Liver (tissue), 9 donors: ENCODE results near the gene DUS3L. TPM values are rescaled to one million over a fixed set of nuclear protein-coding genes. Genes with fewer than 3 reads are reported as not detected.

Source experiments
- DNase-seq: peaks from one replicate; pipeline ENCODE4 v3.0.0-alpha.2; 2017; ENCODE audit warnings: low spot score
- H3K27ac ChIP-seq, 2 donors: one replicate each; pipeline ENCODE4 v1.7.0; 2013; ENCODE audit warnings: inconsistent platforms in 2 of 2, low read length in 2 of 2, control low read depth in 1 of 2, low read depth in 1 of 2, mild to moderate bottlenecking in 1 of 2
- H3K27me3 ChIP-seq, 4 donors: one replicate each; pipeline versions ENCODE4 v1.6.1 to v1.7.0; 2013; ENCODE audit warnings: low read length in 3 of 4, inconsistent platforms in 1 of 4, mild to moderate bottlenecking in 1 of 4, moderate library complexity in 1 of 4; ENCODE audit not compliant: control insufficient read depth in 4 of 4, insufficient read depth in 4 of 4
- H3K36me3 ChIP-seq, 4 donors: one replicate each; pipeline versions ENCODE4 v1.6.1 to v1.7.0; 2013; ENCODE audit warnings: low read length in 3 of 4, mild to moderate bottlenecking in 3 of 4, low read depth in 1 of 4, moderate library complexity in 1 of 4; ENCODE audit not compliant: control insufficient read depth in 4 of 4, insufficient read depth in 3 of 4
- H3K4me1 ChIP-seq, 4 donors: one replicate each; pipeline versions ENCODE4 v1.6.1 to v1.7.0; 2013; ENCODE audit warnings: low read length in 3 of 4, mild to moderate bottlenecking in 3 of 4, moderate library complexity in 1 of 4; ENCODE audit not compliant: control insufficient read depth in 4 of 4, insufficient read depth in 4 of 4
- H3K4me3 ChIP-seq, 3 donors: one replicate each; pipeline versions ENCODE4 v1.6.1 to v1.7.0; 2013; ENCODE audit warnings: low read length in 3 of 3, control low read depth in 1 of 3, low read depth in 1 of 3, mild to moderate bottlenecking in 1 of 3
- H3K9ac ChIP-seq, 2 donors: one replicate each; pipeline ENCODE4 v1.7.0; 2013; ENCODE audit warnings: low read length in 2 of 2, mild to moderate bottlenecking in 2 of 2, moderate library complexity in 2 of 2, control low read depth in 1 of 2, low read depth in 1 of 2
- H3K9me3 ChIP-seq, 4 donors: one replicate each; pipeline versions ENCODE4 v1.6.1 to v1.7.0; 2013; ENCODE audit warnings: low read length in 3 of 4; ENCODE audit not compliant: control insufficient read depth in 4 of 4
- ATF3 ChIP-seq: IDR thresholded peaks from 2 replicates; pipeline ENCODE4 v1.6.1; 2016; ENCODE audit warnings: antibody characterized with exemption
- CTCF ChIP-seq: fragments of 150-350 bp; IDR thresholded peaks from 2 replicates; pipeline ENCODE4 v1.5.1; 2017; ENCODE audit warnings: improper control_type of control experiment, low read depth, low read length; ENCODE audit not compliant: missing input control
- EGR1 ChIP-seq, 2 donors: IDR thresholded peaks; 2 replicates each; pipeline ENCODE4 v1.6.1; 2016 to 2018; ENCODE audit warnings: antibody characterized with exemption in 2 of 2, low read depth in 2 of 2
- FOXA1 ChIP-seq: IDR thresholded peaks from 2 replicates; pipeline ENCODE4 v1.6.1; 2016; ENCODE audit warnings: antibody characterized with exemption
- FOXA2 ChIP-seq: IDR thresholded peaks from 2 replicates; pipeline ENCODE4 v1.6.1; 2016; ENCODE audit warnings: antibody characterized with exemption
- GABPA ChIP-seq, 2 donors: IDR thresholded peaks in 1 of 2; conservative IDR thresholded peaks in 1 of 2; 2 replicates each; pipeline ENCODE4 v1.6.1; 2016; ENCODE audit warnings: antibody characterized with exemption in 2 of 2, mild to moderate bottlenecking in 1 of 2, moderate library complexity in 1 of 2
- HNF4A ChIP-seq, 2 donors: conservative IDR thresholded peaks; 2 replicates each; pipeline ENCODE4 v1.6.1; 2016; ENCODE audit warnings: antibody characterized with exemption in 2 of 2, mild to moderate bottlenecking in 2 of 2
- HNF4G ChIP-seq: IDR thresholded peaks from 2 replicates; pipeline ENCODE4 v1.6.1; 2016; ENCODE audit warnings: antibody characterized with exemption
- JUND ChIP-seq, 2 donors: IDR thresholded peaks; 2 replicates each; pipeline ENCODE4 v1.6.1; 2016; ENCODE audit warnings: antibody characterized with exemption in 2 of 2
- NR2F2 ChIP-seq: IDR thresholded peaks from 2 replicates; pipeline ENCODE4 v1.6.1; 2016; ENCODE audit warnings: antibody characterized with exemption
- REST ChIP-seq: IDR thresholded peaks from 2 replicates; pipeline ENCODE4 v1.6.1; 2016; ENCODE audit warnings: antibody characterized with exemption, mild to moderate bottlenecking
- RXRA ChIP-seq, 2 donors: IDR thresholded peaks; 2 replicates each; pipeline ENCODE4 v1.6.1; 2017 to 2018; ENCODE audit warnings: antibody characterized with exemption in 2 of 2, mild to moderate bottlenecking in 1 of 2
- TAF1 ChIP-seq: conservative IDR thresholded peaks from 2 replicates; pipeline ENCODE4 v1.6.1; 2016; ENCODE audit warnings: antibody characterized with exemption, mild to moderate bottlenecking
- YY1 ChIP-seq: IDR thresholded peaks from 2 replicates; pipeline ENCODE4 v1.6.1; 2016; ENCODE audit warnings: antibody characterized with exemption, mild to moderate bottlenecking
- WGBS: extraction: QIAGEN DNeasy Blood & Tissue Kit; methylation state at CpG from one replicate; pipeline ENCODE4 v1.1.7; 2013; 5-methylcytosine and 5-hydroxymethylcytosine counted together
- polyA plus RNA-seq, 2 donors: library from polyadenylated mRNA; stranded (reverse) in 1 of 2; unstranded in 1 of 2; fragments of 200-250 nt in 1 of 2; fragments of >200 nt in 1 of 2; fragmentation: Nextera tagmentation in 1 of 2; extraction: Ambion mirVana in 1 of 2; gene quantifications; one replicate each; pipeline versions ENCODE4 v1.2.1 to v1.2.3, GENCODE V29; 2013 to 2015
- total RNA-seq, 2 donors: library from RNA; depleted of rRNA; stranded (reverse); fragments of >200 nt; gene quantifications; one replicate each; pipeline ENCODE4 v1.2.3, GENCODE V29; 2014
- TF ChIP-seq, protein P1 (sequence below): IDR thresholded peaks from 2 replicates; pipeline ENCODE4 v1.6.1; 2016; ENCODE audit warnings: antibody characterized with exemption
- TF ChIP-seq, protein P2 (sequence below): IDR thresholded peaks from 2 replicates; pipeline ENCODE4 v1.6.1; 2016; ENCODE audit warnings: antibody characterized with exemption
- donor health status: healthy.
- donor health status: healthy.
- donor health status: healthy.
- donor health status: healthy.
- donor health status: healthy.

DUS3L gene
- total and polyA plus RNA-seq, 4 donors: 12.2 to 19.0 (median 16.9) TPM

GRCh38 chr19:5832061-5832460 is 41.1 kb upstream of the DUS3L start:
- Histone ChIP-seq H3K9ac (no peak overlapping the region), H3K4me3 (no peak overlapping the region), H3K9me3 (no peaks in the 10 kb centered on the region), H3K27ac (no peak overlapping the region), H3K36me3 (peaks cover 0 to 2% (median 0%) of the 10 kb centered on the region in 4 donors), H3K4me1 (peaks cover 3 to 16% (median 10%) of the 10 kb centered on the region in 4 donors), H3K27me3 (no peaks in the 10 kb centered on the region)
- WGBS: 95% methylated on average over 22 of the region's 22 CpGs
- no peak for DNase-seq
- no peak for TF ChIP-seq TAF1

GRCh38 chr19:5831159-5831558 is 40.2 kb upstream of the DUS3L start:
- no peak overlapping the region for H3K9ac ChIP-seq
- DNase-seq: no peak
- H3K4me1 ChIP-seq: peaks cover 6 to 24% (median 17%) of the 10 kb centered on the region in 4 donors
- no peak for TF ChIP-seq HNF4G
- no peak for TF ChIP-seq FOXA1
- TF ChIP-seq JUND (IDR thresholded peaks at IDR 0.05): no peak
- TF ChIP-seq, protein P1, sequence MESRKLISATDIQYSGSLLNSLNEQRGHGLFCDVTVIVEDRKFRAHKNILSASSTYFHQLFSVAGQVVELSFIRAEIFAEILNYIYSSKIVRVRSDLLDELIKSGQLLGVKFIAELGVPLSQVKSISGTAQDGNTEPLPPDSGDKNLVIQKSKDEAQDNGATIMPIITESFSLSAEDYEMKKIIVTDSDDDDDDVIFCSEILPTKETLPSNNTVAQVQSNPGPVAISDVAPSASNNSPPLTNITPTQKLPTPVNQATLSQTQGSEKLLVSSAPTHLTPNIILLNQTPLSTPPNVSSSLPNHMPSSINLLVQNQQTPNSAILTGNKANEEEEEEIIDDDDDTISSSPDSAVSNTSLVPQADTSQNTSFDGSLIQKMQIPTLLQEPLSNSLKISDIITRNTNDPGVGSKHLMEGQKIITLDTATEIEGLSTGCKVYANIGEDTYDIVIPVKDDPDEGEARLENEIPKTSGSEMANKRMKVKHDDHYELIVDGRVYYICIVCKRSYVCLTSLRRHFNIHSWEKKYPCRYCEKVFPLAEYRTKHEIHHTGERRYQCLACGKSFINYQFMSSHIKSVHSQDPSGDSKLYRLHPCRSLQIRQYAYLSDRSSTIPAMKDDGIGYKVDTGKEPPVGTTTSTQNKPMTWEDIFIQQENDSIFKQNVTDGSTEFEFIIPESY: no peak
- no peak for TF ChIP-seq GABPA (IDR thresholded peaks at IDR 0.05 in 1 of 2, conservative IDR thresholded peaks at IDR 0.05 in 1 of 2)
- TF ChIP-seq FOXA2: no peak
- no peaks in the 10 kb centered on the region for H3K9me3 ChIP-seq
- H3K36me3 ChIP-seq: peaks cover 0 to 2% (median 0%) of the 10 kb centered on the region in 4 donors
- WGBS: 94% methylated on average over 9 of the region's 9 CpGs
- no peaks in the 10 kb centered on the region for H3K27me3 ChIP-seq
- H3K27ac ChIP-seq: no peak overlapping the region
- no peak overlapping the region for H3K4me3 ChIP-seq

GRCh38 chr19:5829567-5830310 is 38.8 kb upstream of the DUS3L start:
- TF ChIP-seq FOXA1 (no peak), ATF3 (no peak), FOXA2 (no peak), CTCF (no peak), GABPA (IDR thresholded peaks at IDR 0.05 in 1 of 2, conservative IDR thresholded peaks at IDR 0.05 in 1 of 2) (no peak), NR2F2 (no peak), EGR1 (IDR thresholded peaks at IDR 0.05; ENCODE audit: low read depth in 2 of 2) (no peak), JUND (IDR thresholded peaks at IDR 0.05) (no peak), REST (no peak), HNF4G (no peak), HNF4A (conservative IDR thresholded peaks at IDR 0.05) (no peak), YY1 (no peak), TAF1 (no peak), RXRA (IDR thresholded peaks at IDR 0.05) (no peak)
- TF ChIP-seq, protein P2, sequence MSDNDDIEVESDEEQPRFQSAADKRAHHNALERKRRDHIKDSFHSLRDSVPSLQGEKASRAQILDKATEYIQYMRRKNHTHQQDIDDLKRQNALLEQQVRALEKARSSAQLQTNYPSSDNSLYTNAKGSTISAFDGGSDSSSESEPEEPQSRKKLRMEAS: no peak
- H3K36me3 ChIP-seq: peaks cover 0 to 2% (median 0%) of the 10 kb centered on the region in 4 donors
- H3K9ac ChIP-seq: no peak overlapping the region
- no peak overlapping the region for H3K4me3 ChIP-seq
- 84% methylated on average over 34 of the region's 34 CpGs for WGBS
- H3K4me1 ChIP-seq: peaks cover 6 to 24% (median 17%) of the 10 kb centered on the region in 4 donors
- H3K27me3 ChIP-seq: no peaks in the 10 kb centered on the region
- no peaks in the 10 kb centered on the region for H3K9me3 ChIP-seq
- DNase-seq: no peak
- H3K27ac ChIP-seq: peak overlapping the region; percentile 57 to 60
